Panc1 (cell line): ENCODE measurements around the gene POFUT2. TPM values are rescaled to one million over a fixed set of nuclear protein-coding genes. Genes with fewer than 3 reads are reported as not detected.

ENCODE experiments used
- ATAC-seq: fragments of 200-7000 bp; cut with Tn5 transposase; 2 replicates; pipeline ENCODE4 v1.9.1; 2020; ENCODE audit warnings: mild to moderate bottlenecking, moderate library complexity
- BruUV-seq: library from RNA; stranded (reverse); fragments of 400-500 nt; replicated peaks from 2 replicates; lab custom pipeline; 2021; lab: Mats Ljungman, UMichigan
- CTCF ChIA-PET: fragments of 300-600 bp; sonication (Branson Sonifier 250); formaldehyde crosslinking; loops from one replicate; lab custom pipeline; 2022; ENCODE audit warnings: antibody characterized with exemption; lab: Charles Lee
- POLR2A ChIA-PET: fragments of 300-600 bp; sonication (Branson Sonifier 250); formaldehyde crosslinking; loops from one replicate; lab custom pipeline; 2022; ENCODE audit warnings: antibody characterized with exemption; lab: Charles Lee
- DNase-seq: peaks from one replicate; pipeline ENCODE4 v3.0.0-alpha.2; 2010; ENCODE audit warnings: low read depth, low spot score
- H3K27ac ChIP-seq: 2 replicates; pipeline ENCODE4 v1.5.1; 2011; ENCODE audit warnings: mild to moderate bottlenecking, low read length, inconsistent platforms
- H3K27me3 ChIP-seq: fragments of 200-500 bp; sonication (Bioruptor generic); 2 replicates; pipeline ENCODE4 v1.6.0; 2014; ENCODE audit warnings: low read length, inconsistent platforms; ENCODE audit not compliant: control insufficient read depth, insufficient read depth
- H3K36me3 ChIP-seq: fragments of 200-500 bp; sonication (Bioruptor generic); 2 replicates; pipeline ENCODE4 v1.5.1; 2014; ENCODE audit warnings: inconsistent platforms, mild to moderate bottlenecking, low read length, moderate library complexity; ENCODE audit not compliant: control insufficient read depth, insufficient read depth
- H3K4me1 ChIP-seq: 2 replicates; pipeline ENCODE4 v1.5.1; 2011; ENCODE audit warnings: inconsistent platforms, mild to moderate bottlenecking, low read length, moderate library complexity; ENCODE audit not compliant: control insufficient read depth, insufficient read depth
- H3K4me3 ChIP-seq, 2 experiments: 2 replicates each; pipeline ENCODE4 v1.5.1; 2011 to 2012; ENCODE audit warnings: low read depth in 2 of 2, low read length in 2 of 2, mild to moderate bottlenecking in 2 of 2, inconsistent platforms in 1 of 2, moderate library complexity in 1 of 2
- H3K9me3 ChIP-seq: fragments of 200-500 bp; sonication (Bioruptor generic); 2 replicates; pipeline ENCODE4 v1.5.1; 2014; ENCODE audit warnings: low read depth, mild to moderate bottlenecking, inconsistent platforms, low read length, moderate library complexity; ENCODE audit not compliant: control insufficient read depth, insufficient read depth
- POLR2AphosphoS5 ChIP-seq: IDR thresholded peaks from 2 replicates; pipeline ENCODE4 v1.6.1; 2012; ENCODE audit warnings: mild to moderate bottlenecking, low read depth, low read length, moderate library complexity
- SIN3A ChIP-seq: IDR thresholded peaks from 2 replicates; pipeline ENCODE4 v1.6.1; 2012; ENCODE audit warnings: low read depth, mild to moderate bottlenecking, low read length, moderate library complexity, borderline replicate concordance; ENCODE audit not compliant: insufficient read depth
- TCF7L2 ChIP-seq: IDR thresholded peaks from 2 replicates; pipeline ENCODE4 v1.6.1; 2011; ENCODE audit warnings: mild to moderate bottlenecking, low read depth, low read length, inconsistent platforms
- in situ Hi-C: cut with HindIII; loops from 2 replicates; pipeline ENCODE4 v1.10.0; 2016; ENCODE audit warnings: low sequenced_read_pairs, low pct_unique_long_range_greater_than_20kb
- intact Hi-C: fragments of 100-400 bp; cut with micrococcal nuclease; formaldehyde crosslinking; loops from one replicate; pipeline ENCODE4 v1.10.0; 2022; ENCODE audit not compliant: unreplicated experiment
- total RNA-seq: library from RNA; stranded (reverse); gene quantifications from one replicate; pipeline ENCODE4 v1.2.1, GENCODE V29; 2021; ENCODE audit not compliant: unreplicated experiment
- TF ChIP-seq, protein P1 (sequence below): fragments of 450-650 bp; IDR thresholded peaks from 2 replicates; pipeline ENCODE4 v1.5.1; 2017; ENCODE audit warnings: mild to moderate bottlenecking
- TF ChIP-seq, protein P2 (sequence below), 2 experiments: IDR thresholded peaks; 2 replicates each; pipeline ENCODE4 v1.6.1; 2011 to 2012; ENCODE audit warnings: low read depth in 2 of 2, control low read depth in 1 of 2, low read length in 1 of 2, mild to moderate bottlenecking in 1 of 2, moderate library complexity in 1 of 2; ENCODE audit not compliant: insufficient read depth in 1 of 2

POFUT2 gene
- total RNA-seq, 1 experiment from 2014 or later = 59.6 TPM

DNA sequence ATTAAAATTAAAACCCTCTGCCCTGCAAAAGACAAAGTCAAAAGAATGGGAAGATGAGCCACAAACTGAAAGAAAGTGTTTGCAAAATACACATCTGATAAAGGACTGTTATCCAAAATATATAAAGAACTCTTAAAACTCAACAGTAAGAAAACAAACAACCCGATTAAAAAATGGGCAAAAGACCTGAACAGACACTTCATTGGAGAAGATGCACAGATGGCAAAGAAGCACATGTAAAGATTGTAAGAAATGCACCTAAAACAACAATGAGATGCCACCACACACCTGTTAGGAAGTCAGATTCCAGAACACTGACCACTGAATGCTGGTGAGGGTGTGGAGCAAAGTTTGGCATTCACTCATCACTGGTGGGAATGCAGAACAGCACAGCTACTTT is 24.6 kb upstream of the POFUT2 start:
- POLR2A ChIA-PET = no interaction called here
- ATAC-seq (no peak), DNase-seq (no peak)
- no peaks in the 10 kb centered on the region for H3K36me3 ChIP-seq
- CTCF ChIA-PET = no interaction called here
- peaks cover 20% of the 10 kb centered on the region for H3K4me1 ChIP-seq
- no peak overlapping the region for H3K27ac ChIP-seq
- BruUV-seq = no TSS peak
- TF ChIP-seq SIN3A = no peak
- H3K4me3 ChIP-seq = no peak overlapping the region
- intact Hi-C loops = no loop called here
- in situ Hi-C loops = no loop called here
- no peaks in the 10 kb centered on the region for H3K9me3 ChIP-seq
- H3K27me3 ChIP-seq = no peaks in the 10 kb centered on the region

DNA sequence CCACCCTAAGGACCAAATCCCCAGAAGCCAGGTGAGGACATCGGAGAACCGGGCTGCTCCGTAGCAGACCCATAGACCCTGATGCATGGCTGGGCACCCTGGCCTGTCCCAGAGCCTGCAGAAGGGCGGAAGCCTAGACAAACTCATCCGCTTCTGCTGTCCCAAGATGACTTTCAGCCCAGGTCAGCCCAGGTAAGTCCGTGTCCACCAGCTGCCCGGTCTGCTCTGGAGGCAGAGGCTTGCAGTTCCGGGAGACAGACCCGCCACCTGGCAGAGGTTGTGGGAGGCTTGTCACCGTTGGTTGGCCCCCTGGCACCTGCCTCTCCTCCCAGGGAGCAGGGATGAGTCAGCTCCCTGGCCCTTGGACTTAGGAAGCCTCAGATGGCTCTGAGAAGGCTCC is 22.8 kb upstream of the POFUT2 start:
- in situ Hi-C loops (no loop called here), intact Hi-C loops (no loop called here)
- CTCF ChIA-PET = no interaction called here
- peaks cover 26% of the 10 kb centered on the region for H3K4me1 ChIP-seq
- ATAC-seq = no peak
- DNase-seq = no peak
- no peaks in the 10 kb centered on the region for H3K27me3 ChIP-seq
- H3K27ac ChIP-seq = no peak overlapping the region
- POLR2A ChIA-PET = no interaction called here
- no peak for TF ChIP-seq SIN3A
- TF ChIP-seq, protein P1, sequence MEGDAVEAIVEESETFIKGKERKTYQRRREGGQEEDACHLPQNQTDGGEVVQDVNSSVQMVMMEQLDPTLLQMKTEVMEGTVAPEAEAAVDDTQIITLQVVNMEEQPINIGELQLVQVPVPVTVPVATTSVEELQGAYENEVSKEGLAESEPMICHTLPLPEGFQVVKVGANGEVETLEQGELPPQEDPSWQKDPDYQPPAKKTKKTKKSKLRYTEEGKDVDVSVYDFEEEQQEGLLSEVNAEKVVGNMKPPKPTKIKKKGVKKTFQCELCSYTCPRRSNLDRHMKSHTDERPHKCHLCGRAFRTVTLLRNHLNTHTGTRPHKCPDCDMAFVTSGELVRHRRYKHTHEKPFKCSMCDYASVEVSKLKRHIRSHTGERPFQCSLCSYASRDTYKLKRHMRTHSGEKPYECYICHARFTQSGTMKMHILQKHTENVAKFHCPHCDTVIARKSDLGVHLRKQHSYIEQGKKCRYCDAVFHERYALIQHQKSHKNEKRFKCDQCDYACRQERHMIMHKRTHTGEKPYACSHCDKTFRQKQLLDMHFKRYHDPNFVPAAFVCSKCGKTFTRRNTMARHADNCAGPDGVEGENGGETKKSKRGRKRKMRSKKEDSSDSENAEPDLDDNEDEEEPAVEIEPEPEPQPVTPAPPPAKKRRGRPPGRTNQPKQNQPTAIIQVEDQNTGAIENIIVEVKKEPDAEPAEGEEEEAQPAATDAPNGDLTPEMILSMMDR = no peak
- TF ChIP-seq POLR2AphosphoS5 = no peak
- TF ChIP-seq, protein P2, sequence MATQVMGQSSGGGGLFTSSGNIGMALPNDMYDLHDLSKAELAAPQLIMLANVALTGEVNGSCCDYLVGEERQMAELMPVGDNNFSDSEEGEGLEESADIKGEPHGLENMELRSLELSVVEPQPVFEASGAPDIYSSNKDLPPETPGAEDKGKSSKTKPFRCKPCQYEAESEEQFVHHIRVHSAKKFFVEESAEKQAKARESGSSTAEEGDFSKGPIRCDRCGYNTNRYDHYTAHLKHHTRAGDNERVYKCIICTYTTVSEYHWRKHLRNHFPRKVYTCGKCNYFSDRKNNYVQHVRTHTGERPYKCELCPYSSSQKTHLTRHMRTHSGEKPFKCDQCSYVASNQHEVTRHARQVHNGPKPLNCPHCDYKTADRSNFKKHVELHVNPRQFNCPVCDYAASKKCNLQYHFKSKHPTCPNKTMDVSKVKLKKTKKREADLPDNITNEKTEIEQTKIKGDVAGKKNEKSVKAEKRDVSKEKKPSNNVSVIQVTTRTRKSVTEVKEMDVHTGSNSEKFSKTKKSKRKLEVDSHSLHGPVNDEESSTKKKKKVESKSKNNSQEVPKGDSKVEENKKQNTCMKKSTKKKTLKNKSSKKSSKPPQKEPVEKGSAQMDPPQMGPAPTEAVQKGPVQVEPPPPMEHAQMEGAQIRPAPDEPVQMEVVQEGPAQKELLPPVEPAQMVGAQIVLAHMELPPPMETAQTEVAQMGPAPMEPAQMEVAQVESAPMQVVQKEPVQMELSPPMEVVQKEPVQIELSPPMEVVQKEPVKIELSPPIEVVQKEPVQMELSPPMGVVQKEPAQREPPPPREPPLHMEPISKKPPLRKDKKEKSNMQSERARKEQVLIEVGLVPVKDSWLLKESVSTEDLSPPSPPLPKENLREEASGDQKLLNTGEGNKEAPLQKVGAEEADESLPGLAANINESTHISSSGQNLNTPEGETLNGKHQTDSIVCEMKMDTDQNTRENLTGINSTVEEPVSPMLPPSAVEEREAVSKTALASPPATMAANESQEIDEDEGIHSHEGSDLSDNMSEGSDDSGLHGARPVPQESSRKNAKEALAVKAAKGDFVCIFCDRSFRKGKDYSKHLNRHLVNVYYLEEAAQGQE (IDR thresholded peaks at IDR 0.05; ENCODE audit: insufficient read depth in 1 of 2, low read depth in 2 of 2, low read length in 1 of 2) = no peak
- no peak for TF ChIP-seq TCF7L2
- no peak overlapping the region for H3K4me3 ChIP-seq
- no peaks in the 10 kb centered on the region for H3K9me3 ChIP-seq
- H3K36me3 ChIP-seq = no peaks in the 10 kb centered on the region
- no TSS peak for BruUV-seq

DNA sequence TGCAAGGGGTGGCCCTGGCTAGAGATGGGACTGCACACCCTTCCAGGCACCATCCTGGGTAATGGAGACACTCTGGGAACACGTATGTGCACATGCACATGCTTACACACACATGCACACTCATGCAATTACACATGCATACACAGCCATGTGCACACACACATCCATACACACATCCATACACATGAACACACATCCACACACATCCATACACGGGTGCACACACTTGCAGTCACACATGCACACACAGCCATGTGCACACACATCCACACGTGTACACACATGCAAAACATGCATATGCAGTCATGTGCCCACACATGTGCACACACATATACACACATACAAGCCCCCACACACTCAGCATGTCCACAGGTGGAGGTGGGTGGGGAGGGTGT is 22.3 kb upstream of the POFUT2 start:
- DNase-seq = no peak
- Histone ChIP-seq H3K4me3 (no peak overlapping the region), H3K27ac (peak overlapping the region; percentile 83), H3K4me1 (peaks cover 26% of the 10 kb centered on the region), H3K27me3 (no peaks in the 10 kb centered on the region), H3K9me3 (no peaks in the 10 kb centered on the region), H3K36me3 (no peaks in the 10 kb centered on the region)
- BruUV-seq = no TSS peak
- in situ Hi-C loops = no loop called here
- intact Hi-C loops = no loop called here
- CTCF ChIA-PET = no interaction called here
- POLR2A ChIA-PET = no interaction called here
- no peak for ATAC-seq
- TF ChIP-seq TCF7L2 (no peak), SIN3A (no peak), POLR2AphosphoS5 (no peak)
- TF ChIP-seq, protein P1 = no peak
- TF ChIP-seq, protein P2 (IDR thresholded peaks at IDR 0.05; ENCODE audit: insufficient read depth in 1 of 2, low read depth in 2 of 2, low read length in 1 of 2) = no peak
